NCI-H2196 (cell line): ENCODE data around the gene SIPA1L3.

Experiments used
- DNase-seq: peaks from one replicate; lab custom pipeline; 2025; ENCODE audit not compliant: unreplicated experiment; lab: John Stamatoyannopoulos, UW

Gene SIPA1L3

DNA sequence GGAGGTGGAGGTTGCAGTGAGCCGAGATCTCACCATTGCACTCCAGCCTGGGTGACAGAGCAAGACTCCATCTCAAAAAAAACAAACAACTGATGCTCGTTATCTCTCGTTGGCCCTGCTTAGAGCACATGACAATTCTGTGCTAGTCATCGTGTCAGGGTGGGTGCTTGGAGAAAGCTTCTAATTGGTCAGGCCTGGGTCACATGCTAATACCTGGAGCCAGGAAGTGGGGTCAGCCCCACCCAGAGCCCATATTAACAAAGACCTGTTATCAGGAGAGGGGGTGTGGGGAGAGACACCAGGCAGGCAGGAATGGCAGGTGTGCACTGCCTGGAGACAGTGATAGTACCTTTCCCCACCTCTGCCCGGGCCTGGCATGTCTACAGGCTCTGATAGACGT lies 232.1 kb downstream of the SIPA1L3 start:
- DNase-seq = peak; percentile 71

DNA sequence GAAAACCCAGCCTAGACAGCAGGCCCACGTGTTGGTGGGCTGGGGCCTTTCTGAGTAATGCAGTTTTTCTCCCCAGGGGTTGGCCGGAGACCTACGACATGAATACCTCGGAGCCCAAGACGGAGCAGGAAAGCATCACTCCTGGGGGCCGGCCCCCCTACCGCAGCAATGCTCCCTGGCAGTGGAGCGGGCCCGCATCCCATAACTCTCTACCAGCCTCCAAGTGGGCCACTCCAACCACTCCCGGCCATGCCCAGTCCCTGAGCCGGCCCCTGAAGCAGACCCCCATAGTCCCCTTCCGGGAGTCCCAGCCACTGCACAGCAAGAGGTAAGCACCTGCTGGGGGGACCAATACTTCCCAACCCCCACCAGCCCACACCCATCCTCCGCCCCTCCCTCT lies 234.1 kb downstream of the SIPA1L3 start:
- no peak for DNase-seq

DNA sequence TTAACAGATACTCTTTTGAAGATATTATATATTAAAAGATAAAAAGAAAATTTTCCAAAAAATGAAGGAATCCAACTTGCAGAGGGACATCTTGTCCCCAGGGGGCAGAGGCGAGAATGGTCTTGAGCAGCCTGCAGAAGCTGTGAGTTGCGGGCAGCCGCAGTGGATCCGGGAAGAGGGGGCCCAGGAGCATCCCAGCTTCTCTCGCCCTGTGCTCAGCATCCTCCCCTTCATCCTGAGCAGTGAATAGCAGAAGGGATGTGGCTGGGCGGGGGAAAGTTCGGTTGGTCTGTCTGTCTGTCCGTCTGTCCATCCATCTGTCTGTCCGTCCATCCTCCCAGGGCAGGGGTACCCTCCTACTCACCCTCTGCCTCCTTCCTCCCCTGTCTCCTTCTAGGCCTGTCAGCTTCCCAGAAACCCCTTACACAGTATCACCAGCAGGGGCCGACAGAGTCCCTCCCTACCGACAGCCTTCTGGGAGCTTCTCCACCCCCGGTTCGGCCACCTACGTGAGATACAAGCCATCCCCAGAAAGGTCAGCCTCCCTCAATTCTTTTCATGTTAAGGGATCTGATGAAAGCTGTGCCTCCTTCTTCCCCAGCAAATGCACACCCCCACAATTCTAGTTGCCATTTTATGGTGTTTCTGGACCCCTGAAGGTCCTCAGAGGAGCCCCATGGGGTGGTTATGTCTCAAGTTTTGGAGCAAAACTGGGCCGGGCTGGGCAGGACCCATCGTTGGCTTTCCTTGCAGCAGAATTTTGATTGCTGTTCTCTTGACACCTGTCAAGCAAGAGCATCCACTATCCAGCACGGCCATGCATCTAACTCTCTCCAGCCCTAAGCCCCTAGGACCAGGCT lies 235.4 kb downstream of the SIPA1L3 start:
- DNase-seq = peak; percentile 64

DNA sequence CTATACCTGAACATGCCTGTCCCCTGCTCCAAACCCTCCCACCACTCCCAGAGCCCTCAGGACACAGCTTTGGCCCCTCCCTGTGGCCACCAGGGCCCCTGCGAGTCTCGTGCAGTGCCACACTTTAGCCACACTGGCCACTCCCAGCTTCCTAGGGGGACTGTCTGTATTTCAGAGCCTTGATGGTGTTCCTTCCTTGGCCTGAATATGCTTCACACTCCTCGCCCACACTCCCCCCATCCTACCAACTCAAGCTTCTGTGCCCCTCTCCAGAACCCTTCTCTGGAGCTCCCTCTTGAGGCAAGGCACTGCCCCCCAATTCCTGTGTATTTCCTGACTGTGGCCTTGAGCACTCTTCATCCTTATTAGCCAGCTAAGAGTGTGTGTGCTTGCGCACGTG lies 236.8 kb downstream of the SIPA1L3 start:
- no peak for DNase-seq

DNA sequence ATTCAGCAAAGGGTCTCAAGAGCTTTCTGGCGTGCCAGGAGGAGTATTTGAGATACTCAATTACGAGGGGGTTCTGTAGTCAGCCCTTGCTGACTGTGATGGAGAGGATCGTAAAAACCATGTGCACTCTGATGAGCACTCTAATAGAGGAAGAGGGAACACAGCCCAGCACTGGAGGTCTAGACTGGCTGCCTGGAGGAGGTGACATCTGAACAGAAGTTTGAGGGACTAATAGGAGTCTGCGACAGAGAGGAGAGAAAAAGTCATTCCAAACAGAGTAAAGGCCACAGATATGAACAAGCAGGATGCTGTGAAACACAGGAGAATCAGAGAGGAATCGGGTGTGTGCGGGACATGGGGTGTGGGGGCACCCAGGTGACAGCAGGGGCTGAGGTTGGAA lies 237.7 kb downstream of the SIPA1L3 start:
- DNase-seq = no peak

DNA sequence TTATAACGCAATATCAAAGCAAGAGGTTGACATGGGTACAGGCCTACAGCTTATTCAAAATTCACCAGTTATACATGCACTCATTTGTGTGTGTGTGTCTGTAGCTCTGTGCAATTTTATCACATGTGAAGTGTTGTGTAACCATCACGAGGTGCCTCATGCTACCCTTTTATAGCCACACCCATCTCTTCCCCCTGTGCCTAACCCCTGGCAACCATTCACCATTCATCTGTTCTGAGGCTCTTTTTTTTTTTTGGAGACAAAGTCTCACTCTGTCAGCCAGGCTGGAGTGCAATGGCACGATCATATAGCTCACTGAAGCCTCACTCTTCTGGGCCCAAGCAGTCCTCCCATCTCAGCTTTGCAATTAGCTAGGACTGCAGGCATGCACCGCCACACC lies 238.6 kb downstream of the SIPA1L3 start:
- no peak for DNase-seq

DNA sequence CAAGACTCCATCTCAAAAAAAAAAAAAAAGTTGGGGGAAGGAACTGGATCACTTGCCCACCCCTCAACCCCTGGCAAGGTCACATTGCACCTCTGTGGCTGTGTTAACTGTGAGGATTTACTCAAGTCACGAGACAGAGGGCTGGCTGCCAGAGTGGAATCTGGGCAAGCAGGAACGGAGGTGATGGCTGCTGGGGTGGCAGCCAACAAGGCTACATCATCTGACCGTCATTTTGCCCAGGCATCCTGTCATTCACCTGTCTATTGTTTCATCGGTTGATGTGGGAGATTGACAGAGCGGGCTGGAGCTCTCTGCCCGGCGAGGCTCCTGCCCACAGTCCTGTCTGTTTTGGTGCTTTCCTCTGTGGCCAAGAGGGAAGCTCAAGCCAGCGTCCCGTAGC lies 241.3 kb downstream of the SIPA1L3 start:
- peak; percentile 36 for DNase-seq

DNA sequence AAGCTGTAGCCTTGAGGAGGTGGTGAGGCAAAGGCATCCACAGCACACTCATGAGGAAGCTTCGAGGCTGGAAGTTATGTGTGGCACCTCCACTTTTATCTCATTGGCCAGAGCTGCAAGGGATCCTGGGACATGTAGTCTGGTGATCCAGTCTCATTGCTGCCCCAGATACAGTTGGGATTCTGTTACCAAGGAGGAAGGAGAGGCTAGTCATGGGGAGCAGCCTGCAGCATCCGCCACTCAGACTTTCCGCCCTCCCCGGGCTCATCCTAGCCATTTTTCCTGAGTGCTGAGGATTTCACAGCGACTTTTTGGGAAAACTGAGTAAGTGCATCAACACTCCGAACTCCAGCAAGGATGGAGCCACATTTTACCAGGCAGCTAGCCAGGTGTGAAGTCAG lies 242.7 kb downstream of the SIPA1L3 start:
- no peak for DNase-seq

DNA sequence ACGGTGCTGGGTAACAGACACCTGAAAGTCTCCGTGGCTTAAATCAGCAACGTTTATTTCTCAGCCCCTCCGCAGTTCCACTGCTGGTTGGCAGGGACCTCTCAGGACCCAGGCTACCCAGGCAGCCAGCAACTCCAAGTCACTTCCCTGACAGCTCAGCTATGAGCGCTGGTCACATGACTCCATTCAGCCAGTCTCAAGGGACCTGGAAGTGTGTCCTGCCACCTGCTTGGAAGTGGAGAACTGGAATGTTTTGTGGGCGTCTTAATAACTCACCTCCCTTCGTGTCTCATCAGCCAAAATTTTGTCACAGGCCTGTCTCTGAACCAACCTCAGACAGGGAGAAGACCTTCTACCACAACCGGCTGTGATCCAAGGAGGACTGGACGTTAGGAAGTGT lies 244.2 kb downstream of the SIPA1L3 start:
- no peak for DNase-seq

DNA sequence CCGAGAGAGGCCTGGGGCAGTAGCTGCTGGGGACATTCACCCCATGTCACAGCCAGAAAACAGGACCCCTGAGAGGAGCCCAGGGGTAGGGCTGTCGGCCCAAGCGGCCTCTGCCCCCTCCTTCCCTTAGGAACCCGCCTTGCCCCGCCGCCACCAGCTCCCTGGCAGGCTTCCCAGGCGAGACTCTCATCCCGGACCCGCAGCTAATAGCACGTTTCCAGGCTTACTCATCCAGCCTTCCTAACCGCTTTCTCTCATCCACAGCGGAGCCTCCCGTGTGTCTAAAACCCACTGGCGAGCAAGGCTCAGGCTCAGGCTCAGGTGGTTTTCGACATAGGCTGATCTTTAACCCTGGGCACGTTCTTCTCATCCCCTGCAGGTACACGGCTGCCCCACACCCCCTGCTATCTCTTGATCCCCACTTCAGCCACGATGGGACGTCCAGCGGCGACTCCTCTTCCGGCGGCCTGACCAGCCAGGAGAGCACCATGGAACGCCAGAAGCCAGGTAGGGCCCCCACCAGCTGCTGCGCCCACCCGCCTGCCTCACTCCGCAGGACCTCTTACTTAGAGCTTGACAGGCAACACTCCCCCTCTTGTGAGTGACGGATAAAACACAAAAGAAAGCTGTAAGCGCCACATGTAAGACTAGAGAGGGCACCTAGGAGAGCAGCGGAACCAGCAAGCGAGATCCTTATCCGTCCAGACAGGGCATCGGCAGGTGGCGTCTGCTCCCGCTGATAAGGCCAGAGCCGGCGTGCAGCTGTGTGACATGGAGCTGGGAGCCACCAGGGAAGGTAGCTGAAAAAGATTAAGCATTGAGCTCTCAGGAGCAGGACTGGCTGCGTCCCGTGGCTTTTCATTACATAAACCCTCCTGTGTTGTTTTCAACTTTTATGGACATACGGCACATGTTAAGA lies 245.7 kb downstream of the SIPA1L3 start:
- no peak for DNase-seq

DNA sequence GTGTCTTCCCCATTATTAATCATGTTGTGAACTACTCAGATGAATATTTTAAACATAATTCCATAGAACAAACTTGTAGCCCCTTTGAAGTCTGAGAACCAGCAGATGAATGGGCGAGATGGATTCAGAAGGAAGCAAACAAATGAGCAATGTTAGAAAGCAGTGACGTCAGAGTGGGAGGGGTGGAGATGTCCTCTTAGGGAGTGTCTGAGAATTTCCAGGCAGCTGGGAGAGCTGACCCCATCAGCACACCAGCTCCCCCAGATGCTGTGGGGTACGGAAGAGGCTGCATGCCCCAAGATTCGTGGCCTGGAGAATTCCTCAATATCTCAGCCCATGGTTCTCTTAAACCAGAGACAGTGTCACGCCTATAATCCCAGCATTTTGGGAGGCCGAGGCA lies 248.4 kb downstream of the SIPA1L3 start:
- DNase-seq = no peak

DNA sequence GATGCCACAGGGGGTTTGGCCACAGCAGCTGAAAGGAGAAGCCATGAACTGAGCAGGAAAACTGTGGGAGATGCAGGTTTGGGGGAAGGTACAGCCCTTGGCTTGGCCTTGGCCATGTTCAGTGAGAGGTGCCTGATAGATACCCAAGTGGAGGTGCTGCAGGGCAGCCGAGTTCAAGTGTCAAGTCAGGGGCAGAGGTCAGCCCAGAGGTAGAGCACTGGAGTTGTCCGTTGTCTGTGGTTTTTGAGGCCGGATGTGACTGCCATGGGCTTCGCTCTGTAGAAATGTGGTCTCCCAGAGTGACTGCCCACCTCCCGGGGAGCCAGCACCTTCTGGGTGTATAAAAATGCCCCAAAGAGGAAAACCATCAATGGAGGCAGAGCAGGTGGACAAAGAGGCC lies 251.7 kb downstream of the SIPA1L3 start:
- no peak for DNase-seq

DNA sequence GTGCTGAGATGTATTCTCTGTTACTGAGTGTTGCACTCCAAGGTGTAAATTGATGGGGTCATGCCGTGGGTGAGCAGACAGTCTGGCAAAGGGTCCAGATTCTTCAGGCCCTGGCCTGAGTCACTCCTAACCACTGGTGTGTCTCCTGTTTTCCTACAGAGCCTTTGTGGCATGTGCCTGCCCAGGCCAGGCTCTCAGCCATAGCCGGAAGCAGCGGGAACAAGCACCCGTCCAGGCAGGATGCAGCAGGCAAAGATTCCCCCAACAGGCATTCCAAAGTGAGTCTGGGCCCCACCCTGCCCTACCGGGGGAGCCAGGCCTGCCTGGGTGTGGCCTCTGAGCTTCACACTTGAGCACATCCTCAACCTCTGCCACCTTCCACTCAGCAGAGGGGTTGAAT lies 255.1 kb downstream of the SIPA1L3 start:
- DNase-seq = no peak

DNA sequence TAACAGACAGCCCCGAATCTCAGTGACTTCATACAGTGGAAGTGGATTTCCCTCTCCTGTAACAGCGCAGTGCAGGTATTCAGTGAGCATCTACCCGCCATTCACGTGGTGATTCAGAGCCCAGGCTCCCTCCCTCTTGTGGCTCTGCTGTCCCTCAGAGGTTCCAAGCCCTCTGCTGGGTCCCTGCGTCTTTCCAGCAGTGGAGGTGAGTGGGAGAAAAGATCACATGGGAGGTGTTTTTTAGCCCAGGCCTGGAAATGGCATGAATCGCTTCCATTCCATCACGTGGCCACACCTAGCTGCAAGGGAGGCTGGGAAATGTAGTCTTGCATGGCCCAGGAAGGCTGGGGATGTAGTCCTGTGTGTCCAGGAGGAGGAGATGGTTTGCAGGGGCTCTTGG lies 255.6 kb downstream of the SIPA1L3 start:
- no peak for DNase-seq

DNA sequence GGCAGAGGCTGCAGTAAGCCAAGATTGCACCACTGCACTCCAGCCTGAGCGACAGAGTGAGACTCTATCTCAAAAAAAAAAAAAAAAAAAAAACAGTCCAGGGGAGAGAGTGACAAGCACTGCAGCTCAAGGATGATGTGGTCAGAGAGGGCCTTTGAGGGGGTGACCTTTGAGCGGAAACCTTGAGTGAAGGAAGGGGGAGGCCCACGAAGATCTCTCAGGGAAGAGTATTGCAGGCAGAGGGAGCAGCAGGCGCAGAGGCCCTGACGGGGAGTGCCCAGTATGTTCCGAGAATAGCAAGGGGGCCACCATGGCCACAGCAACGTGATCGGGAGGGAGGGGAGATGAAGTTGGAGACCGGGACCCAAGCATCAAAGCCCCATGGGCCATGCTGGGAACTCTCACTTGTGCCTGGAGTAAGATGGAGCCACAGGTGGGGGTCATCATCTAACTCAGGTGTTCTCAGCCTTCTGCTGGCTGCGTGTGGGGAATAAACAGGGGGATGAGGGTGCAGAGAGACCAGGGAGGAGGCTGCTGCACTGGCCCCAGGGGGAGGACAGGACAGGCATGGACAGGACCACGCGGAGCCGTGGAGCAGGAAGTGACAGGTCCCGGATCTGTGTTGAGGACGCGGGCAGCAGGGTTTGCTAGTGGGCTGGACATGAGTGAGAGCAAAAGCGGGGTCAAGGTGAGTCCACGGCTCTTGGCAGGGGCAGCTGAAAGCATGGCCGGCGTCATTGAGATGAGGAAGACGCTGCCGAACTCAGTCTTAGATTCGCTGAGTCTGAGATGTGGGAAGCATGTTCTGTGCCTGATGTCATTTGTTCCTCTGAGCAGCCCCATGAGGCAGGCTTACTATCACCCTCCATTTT lies 256.6 kb downstream of the SIPA1L3 start:
- no peak for DNase-seq

DNA sequence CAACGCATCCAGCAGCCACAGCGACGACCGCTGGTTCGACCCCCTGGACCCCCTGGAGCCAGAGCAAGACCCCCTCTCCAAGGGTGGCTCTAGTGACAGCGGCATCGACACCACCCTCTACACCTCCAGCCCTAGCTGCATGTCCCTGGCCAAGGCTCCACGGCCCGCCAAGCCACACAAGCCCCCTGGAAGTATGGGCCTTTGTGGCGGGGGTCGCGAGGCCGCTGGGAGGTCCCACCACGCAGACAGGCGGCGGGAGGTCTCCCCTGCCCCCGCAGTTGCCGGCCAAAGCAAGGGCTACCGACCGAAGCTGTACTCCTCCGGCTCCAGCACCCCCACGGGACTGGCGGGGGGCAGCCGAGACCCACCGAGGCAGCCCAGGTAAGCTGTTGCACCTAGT lies 257.5 kb downstream of the SIPA1L3 start:
- no peak for DNase-seq

DNA sequence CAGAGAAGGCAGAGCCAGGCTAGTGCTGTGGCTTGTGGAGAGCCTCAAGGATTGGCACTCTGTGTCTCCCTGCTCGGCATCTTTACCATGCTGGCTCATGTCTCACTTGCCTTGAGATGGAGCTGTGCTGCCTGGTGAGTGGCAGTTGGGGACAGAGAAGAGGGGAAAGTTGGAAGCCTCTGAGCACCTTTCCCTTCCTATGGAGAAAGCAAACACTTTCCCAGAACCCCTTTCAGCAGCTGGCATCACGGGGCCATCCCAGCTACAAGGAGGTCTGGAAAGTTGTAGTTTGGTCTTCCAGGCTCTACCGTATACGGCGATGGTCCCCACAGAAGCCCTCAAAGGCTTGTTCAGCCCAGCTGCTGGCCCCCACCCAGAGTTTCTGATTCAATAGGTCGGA lies 258.3 kb downstream of the SIPA1L3 start:
- no peak for DNase-seq

DNA sequence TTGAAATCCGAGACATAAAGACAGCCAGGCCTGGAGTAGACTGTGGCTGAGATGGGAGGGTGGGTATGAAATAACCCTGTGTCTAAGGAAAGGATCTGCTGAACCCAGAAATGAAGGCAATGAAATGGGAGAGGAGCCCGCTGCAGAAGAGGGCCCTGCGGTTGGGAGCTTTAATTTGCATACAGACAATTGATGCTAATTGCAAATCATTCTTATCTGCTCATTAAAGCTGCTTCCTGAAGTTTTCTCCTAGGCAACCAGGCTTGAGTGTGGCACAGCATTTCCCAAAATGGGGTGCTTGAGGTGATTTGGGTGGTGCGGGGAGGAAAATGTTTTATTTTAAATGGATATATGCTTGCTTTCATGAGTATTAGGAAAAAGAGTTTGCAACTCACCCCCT lies 261.6 kb downstream of the SIPA1L3 start:
- no peak for DNase-seq

DNA sequence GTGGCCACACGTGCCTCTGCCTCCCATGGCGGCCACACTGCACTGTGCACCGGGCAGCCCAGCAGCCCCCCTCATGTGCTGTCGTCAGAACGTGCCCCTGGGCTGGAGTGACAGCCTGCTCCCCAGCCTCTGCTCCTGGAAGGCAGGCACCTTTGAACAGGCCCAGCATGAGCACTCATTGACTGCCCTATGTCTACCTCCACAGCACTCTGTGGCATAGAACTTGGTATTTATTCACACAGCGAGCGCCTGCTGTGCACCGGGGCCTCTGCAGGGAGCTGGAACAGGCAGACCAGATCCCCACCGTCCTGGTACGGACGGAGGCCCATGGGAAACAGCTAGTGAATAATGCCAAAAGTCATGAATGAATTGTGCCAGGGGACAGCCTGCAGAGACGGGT lies 263.3 kb downstream of the SIPA1L3 start:
- no peak for DNase-seq

DNA sequence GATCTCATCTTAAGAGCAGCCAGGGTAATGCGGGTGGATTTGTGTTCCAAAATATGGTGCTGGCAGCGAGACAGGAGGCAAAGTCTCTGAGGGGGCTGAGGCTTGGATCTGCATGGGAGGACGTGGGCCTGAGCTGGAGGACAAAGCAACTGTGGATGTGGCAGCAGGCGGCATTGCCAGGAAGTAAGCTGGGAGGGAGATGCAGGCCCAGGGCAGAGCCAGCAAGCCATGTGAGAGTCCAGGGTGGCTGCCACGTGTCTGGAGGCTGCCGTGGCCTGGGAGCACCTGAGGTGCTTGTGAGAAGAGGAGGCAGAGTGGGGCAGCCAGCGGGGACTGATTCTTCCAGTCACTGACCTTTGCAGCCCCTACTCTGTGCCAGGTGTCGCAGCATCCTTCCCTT lies 265.0 kb downstream of the SIPA1L3 start:
- DNase-seq = peak; percentile 23
